Stimulated activated naive CD8-positive, alpha-beta T cell treated with anti-CD3 and anti-CD28 coated beads, Interleukin-15, amount 100 ng/mL, for 72 hours (primary cell): ENCODE data around the gene GET3.
A peak's percentile ranks its signal among the peaks of the same experiment; 100 is the strongest.

Experiments
- ATAC-seq: fragments of 150-1000 bp; cut with Tn5 transposase; 2 replicates; pipeline ENCODE4 v1.10.0; 2021; ENCODE audit warnings: mild to moderate bottlenecking, moderate library complexity
- DNase-seq, 2 donors: peaks; one replicate each; pipeline ENCODE4 v3.0.0; 2021 to 2022
- H3K27ac Mint-ChIP-seq, 2 donors: one replicate each; pipeline ENCODE4 v1.8.0; 2022; ENCODE audit warnings: mild to moderate bottlenecking in 2 of 2, mixed read lengths in 2 of 2, moderate library complexity in 2 of 2
- H3K27me3 Mint-ChIP-seq: one replicate; pipeline ENCODE4 v1.8.0; 2022; ENCODE audit warnings: mixed read lengths
- H3K4me1 Mint-ChIP-seq: one replicate; pipeline ENCODE4 v1.8.0; 2022; ENCODE audit warnings: mild to moderate bottlenecking, mixed read lengths
- H3K4me3 Mint-ChIP-seq, 2 donors: one replicate each; pipeline ENCODE4 v1.8.0; 2022; ENCODE audit warnings: mild to moderate bottlenecking in 2 of 2, mixed read lengths in 2 of 2, moderate library complexity in 1 of 2
- H3K9me3 Mint-ChIP-seq, 2 donors: one replicate each; pipeline ENCODE4 v1.8.0; 2022; ENCODE audit warnings: mixed read lengths in 2 of 2

The GET3 gene

DNA sequence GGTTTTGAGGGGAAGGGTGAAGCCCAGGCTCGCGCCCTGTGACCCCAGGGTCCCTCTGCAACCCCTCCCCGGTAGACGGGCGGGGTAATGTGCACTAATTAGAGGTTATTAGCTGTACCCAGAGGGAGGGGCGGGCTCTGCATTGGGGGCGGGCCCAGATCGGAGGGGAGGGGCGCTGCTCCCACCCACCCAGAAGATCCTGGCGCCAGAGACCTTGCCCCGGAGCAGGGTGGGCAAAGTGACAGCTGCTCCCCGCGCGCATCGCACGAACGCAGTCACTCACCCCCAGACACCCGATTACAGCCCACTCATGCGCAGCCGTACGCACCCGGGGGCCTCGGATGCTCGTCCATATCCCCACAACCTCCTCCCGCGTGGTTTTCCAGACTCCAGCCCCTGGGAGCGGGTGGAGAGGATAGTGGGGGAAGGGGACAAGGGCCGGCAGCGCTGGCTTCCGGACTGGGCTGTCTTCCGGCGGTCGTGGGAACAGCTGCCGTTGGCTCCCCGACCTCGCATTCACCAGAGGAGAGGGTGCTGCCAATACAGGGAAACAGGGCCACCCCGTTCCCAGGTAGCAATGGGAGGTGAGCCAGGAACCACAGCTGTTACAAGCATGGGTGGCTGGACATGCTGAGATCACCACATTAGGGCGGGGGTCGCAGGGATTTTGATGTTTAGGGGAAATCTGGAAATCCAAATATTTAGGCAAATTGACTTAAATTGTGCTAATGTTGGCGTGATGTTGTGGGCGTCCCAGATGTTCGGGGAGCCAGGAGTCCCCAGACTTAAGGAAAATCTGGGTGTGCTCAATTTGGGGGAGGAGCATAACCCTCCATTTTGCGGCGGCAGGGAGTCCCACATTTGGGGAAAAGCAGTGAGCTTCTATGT lies 41.0 kb downstream of the GET3 start:
- ATAC-seq (peak; percentile 22), DNase-seq (peak; percentile 59 to 69)
- H3K4me3 Mint-ChIP-seq, result peak overlapping the region; percentile 89 to 94
- peaks cover 58% of the 10 kb centered on the region for H3K4me1 Mint-ChIP-seq
- no peaks in the 10 kb centered on the region for H3K27me3 Mint-ChIP-seq
- H3K9me3 Mint-ChIP-seq, result no peaks in the 10 kb centered on the region
- peak overlapping the region; percentile 90 to 94 for H3K27ac Mint-ChIP-seq

DNA sequence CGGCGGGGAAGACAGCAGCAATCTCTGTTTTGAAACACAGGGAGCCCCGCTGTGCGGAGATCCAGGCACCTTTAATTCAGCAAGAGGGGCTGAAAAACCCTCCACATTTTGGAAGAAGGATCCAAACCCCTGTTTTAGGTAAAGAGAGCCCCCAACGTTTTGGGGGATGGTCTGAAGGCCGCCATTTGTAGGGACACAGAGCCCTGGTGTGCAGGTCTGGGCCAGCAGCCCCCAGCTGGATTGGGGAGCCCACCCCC lies 41.5 kb downstream of the GET3 start:
- Mint-ChIP-seq H3K4me3 (peak overlapping the region; percentile 89 to 94), H3K27me3 (no peaks in the 10 kb centered on the region), H3K4me1 (peaks cover 52% of the 10 kb centered on the region), H3K9me3 (no peaks in the 10 kb centered on the region), H3K27ac (peak overlapping the region in 1 of 2 donors; percentile 94)
- ATAC-seq, result no peak
- no peak for DNase-seq

DNA sequence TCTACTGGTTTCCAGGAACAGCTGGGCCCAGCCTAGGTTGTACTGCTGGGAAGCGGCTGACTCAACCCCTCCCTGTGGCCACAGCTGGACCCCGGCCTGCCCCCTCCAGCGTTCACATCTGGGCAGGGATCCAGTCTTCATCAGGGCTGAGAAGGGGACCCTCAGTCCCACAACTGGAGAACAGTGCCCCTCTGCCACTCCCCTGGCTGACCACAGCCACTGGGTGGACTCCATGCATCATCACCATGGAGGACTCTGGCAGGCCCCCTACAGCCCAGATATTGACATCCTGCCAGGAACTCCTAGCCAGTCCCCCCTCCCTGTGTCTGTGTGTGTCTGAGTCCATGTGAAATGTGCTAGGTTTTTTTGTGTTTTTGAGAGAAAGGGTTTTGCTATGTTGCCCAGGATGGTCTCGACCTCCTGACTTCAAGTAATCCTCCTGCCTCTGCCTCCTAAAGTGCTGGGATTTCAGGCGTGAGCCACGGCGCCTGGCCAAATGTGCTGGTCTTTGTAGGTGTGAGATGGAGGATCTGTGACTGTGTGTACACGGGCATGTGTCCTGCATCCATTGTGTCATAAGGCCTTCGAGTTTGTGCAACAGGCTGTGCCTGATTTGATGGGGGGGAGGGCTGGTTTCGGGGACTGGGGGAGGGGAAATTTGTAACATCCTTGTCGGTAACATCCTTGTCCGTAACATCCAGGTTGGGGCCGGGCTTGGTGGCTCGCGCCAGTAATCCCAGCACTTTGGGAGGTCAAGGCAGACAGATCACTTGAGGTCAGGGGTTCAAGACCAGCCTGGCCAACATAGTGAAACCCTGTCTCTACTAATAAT lies 42.1 kb downstream of the GET3 start:
- Mint-ChIP-seq H3K27me3 (no peaks in the 10 kb centered on the region), H3K9me3 (no peaks in the 10 kb centered on the region), H3K4me3 (peak overlapping the region; percentile 89 to 94), H3K4me1 (peaks cover 48% of the 10 kb centered on the region), H3K27ac (peak overlapping the region; percentile 6 to 23)
- no peak for DNase-seq
- ATAC-seq, result no peak

DNA sequence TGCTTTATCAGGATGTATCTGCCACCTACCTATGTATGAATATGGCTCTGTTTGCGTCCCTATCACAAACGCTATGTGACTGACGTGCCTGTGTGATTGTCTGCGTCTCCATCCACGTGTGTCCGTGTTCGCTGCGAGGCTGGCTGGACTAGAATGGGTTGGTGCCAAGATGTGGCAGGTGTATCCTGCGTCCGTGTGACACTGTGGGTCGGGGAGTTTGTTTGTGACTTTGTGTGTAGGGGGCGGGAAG lies 44.8 kb downstream of the GET3 start:
- peak overlapping the region; percentile 89 to 95 for H3K27ac Mint-ChIP-seq
- ATAC-seq, result no peak

DNA sequence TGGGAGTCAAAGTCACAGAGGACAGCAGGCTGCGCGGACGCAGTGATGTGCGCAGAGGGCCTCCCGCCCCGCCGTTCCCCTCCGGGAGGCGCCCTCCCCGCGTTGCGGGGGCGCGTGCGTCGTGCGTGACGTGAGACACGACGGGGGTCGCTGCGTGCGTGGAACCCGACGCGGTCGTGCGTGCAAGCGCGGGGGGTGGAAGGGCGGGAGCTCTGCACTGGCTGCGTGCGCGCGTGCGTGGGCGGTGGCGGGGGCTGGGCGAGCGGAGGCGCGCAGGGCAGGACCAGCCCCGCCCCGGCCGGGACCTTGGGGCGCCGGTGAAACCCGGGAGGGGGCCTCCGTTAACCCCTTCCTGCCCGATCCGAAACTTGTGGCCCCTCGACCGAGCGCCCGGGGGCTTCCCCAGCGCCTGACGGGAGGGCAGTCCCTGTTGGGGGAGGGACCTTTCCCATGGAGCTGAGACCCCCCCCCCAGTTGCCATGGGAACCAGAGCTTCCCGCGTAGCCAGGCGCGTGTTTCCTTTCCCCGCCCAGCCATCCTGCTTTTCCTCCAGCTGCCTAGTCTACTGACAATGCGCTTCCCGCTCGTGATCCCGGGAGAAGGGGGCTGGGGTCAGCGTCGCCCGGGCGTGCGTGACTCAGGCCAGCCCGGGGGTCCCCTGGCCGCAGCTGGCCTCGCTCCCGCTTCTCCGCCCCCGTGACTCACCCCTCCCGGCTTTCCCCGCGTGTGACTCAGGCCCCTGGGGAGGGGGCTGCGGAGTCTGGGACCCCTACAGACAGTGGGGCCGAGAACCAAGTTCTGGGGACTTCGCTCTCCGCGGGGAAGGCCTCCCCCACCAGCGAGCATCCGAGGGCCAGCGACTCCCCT lies 45.4 kb downstream of the GET3 start:
- Mint-ChIP-seq H3K4me1 (peaks cover 35% of the 10 kb centered on the region), H3K4me3 (peak overlapping the region; percentile 88 to 89), H3K9me3 (no peaks in the 10 kb centered on the region), H3K27ac (peak overlapping the region; percentile 90 to 95), H3K27me3 (no peaks in the 10 kb centered on the region)
- ATAC-seq (peak; percentile 70), DNase-seq (peak; percentile 95 to 97)

More for the DNA sequence above, 44.8 kb downstream of the GET3 start:
- Mint-ChIP-seq H3K4me3 (peak overlapping the region; percentile 88 to 89), H3K27me3 (no peaks in the 10 kb centered on the region), H3K4me1 (peaks cover 41% of the 10 kb centered on the region), H3K9me3 (no peaks in the 10 kb centered on the region)
- no peak for DNase-seq

DNA sequence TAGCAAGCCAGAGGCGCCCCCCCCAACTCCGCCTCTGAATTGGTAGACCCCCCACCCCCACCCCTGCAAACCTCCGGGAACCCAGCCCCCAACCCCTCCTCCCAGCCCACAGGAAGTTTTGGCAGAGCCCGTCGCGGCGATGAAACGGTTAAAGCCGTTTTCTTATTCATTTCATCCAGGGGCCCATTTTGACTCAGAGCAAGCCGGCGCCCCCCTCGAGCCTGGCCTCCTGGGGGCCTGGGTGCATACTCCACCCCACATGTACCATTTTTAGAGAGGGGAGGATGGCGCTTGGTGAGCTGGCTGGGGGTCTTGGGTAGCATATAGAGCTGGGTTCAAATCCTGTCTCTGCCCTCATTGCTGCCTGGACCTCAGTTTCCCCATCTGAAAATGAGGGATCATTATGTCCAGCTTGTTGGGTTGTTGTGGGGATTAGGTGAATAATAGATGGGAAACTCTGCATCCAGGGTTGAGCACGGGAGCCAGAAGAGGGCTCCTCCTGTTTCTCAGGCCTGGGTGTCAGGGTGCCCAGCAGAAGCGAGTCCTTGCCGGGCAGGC lies 46.1 kb downstream of the GET3 start:
- H3K4me1 Mint-ChIP-seq, result peaks cover 34% of the 10 kb centered on the region
- H3K27ac Mint-ChIP-seq, result peak overlapping the region; percentile 89 to 94
- peak; percentile 84 to 94 for DNase-seq
- no peaks in the 10 kb centered on the region for H3K9me3 Mint-ChIP-seq
- ATAC-seq, result peak; percentile 54
- no peaks in the 10 kb centered on the region for H3K27me3 Mint-ChIP-seq
- no peak overlapping the region for H3K4me3 Mint-ChIP-seq

DNA sequence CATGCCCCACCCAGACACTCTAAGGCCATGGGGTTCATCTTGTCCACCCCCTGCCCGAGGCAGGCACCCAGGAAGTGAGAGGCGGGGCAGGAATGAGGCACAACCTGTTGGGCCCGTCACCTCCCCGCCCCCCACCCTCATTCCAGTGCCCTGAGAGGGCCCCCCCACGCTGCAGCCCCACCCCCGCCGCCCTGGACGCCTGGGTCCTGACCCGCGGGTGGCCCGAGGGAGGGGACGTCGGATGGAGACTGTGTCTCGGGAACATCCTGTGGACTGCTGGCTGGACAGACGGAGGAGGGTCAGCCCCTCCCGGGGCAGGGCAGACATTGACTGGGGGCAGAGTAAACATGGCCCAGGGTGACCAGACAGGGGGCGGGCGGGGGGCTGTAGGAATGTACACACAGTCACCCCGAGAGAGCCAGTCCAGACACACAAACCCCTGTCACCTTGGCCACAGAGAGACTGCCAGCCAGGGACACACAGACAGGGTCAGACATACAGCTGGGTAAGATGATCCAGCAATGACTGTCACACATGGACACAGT lies 46.6 kb downstream of the GET3 start:
- ATAC-seq (peak; percentile 4), DNase-seq (peak in 1 of 2 donors; percentile 50)
- H3K27me3 Mint-ChIP-seq, result no peaks in the 10 kb centered on the region
- H3K9me3 Mint-ChIP-seq, result no peaks in the 10 kb centered on the region
- peaks cover 34% of the 10 kb centered on the region for H3K4me1 Mint-ChIP-seq
- H3K4me3 Mint-ChIP-seq, result no peak overlapping the region
- peak overlapping the region; percentile 89 to 94 for H3K27ac Mint-ChIP-seq

DNA sequence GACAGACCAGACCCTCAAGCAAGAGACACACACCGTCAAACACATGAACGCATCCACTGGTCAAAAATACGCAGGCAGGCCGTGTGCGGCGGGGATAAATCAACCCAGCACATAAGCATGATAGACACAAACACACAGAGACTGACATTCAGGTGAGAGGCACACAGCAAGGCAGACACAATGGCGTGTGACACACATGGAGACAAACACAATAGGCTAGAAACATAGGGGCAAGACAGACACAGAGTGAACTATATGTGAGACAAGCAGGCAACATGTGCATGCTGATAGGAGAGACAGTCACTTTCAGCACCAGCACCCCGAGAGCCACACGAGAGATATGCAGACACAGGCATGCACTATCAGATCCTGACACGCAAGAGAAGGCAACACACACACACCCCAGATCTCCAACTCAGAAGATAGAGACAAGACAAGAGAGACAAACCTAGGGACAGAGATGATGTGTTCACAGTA lies 47.1 kb downstream of the GET3 start:
- H3K27me3 Mint-ChIP-seq, result no peaks in the 10 kb centered on the region
- H3K27ac Mint-ChIP-seq, result no peak overlapping the region
- no peaks in the 10 kb centered on the region for H3K9me3 Mint-ChIP-seq
- peak in 1 of 2 donors; percentile 36 for DNase-seq
- ATAC-seq, result no peak
- no peak overlapping the region for H3K4me3 Mint-ChIP-seq
- peaks cover 33% of the 10 kb centered on the region for H3K4me1 Mint-ChIP-seq

DNA sequence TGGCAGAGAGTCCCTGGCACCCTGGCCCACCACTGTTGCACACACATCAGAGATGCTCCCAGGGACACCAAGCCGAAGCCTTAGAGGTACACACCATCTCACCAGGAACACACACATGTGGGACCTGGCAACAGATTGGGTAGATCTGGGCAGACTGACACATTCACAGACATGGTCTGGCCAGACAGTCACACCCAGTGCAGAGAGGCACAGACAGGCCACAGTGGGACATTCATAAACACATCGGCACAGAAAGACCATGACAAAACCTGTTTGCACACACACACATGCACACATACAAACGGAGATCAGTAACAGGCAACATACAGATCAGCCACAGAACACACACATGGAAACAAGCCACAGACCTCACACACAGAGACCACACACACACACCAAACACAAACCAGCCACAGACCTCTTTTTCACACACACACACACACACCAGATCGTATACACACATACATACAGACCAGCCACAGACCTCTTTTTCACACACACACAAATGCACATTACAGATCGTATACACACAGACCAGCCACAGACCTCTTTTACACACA lies 47.7 kb downstream of the GET3 start:
- ATAC-seq (peak; percentile 1), DNase-seq (peak in 1 of 2 donors; percentile 60)
- Mint-ChIP-seq H3K4me1 (peaks cover 28% of the 10 kb centered on the region), H3K27me3 (no peaks in the 10 kb centered on the region), H3K27ac (no peak overlapping the region), H3K4me3 (no peak overlapping the region), H3K9me3 (no peaks in the 10 kb centered on the region)

DNA sequence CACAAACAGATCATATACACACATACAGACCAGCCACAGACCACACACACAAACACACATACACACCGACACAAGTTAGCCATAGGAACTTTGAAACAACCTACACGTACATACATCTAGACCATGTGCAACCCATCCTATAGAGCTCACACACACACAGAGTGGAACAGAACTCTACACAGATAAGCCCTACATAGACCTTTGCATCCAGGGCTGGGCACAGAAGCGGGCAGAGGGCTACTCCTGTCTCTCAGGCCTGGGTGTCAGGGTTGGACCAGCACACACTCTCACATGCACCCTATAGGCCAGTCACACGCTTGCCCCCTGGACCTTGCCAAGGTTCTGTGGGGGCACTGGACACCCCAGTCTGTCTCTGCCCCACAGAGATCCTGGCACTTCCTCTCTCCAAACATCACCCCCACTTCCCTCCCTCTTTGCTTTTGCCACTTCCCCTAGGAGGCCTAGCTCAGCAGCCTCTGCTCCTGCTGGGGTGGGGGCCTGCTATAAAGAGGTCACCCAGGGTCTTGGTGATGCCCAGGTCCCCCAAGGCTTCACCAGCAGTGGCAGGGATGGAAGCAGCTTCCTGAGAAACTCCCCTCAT lies 48.2 kb downstream of the GET3 start:
- Mint-ChIP-seq H3K4me3 (no peak overlapping the region), H3K27me3 (no peaks in the 10 kb centered on the region), H3K9me3 (no peaks in the 10 kb centered on the region), H3K4me1 (peaks cover 25% of the 10 kb centered on the region), H3K27ac (no peak overlapping the region)
- ATAC-seq (no peak), DNase-seq (no peak)

DNA sequence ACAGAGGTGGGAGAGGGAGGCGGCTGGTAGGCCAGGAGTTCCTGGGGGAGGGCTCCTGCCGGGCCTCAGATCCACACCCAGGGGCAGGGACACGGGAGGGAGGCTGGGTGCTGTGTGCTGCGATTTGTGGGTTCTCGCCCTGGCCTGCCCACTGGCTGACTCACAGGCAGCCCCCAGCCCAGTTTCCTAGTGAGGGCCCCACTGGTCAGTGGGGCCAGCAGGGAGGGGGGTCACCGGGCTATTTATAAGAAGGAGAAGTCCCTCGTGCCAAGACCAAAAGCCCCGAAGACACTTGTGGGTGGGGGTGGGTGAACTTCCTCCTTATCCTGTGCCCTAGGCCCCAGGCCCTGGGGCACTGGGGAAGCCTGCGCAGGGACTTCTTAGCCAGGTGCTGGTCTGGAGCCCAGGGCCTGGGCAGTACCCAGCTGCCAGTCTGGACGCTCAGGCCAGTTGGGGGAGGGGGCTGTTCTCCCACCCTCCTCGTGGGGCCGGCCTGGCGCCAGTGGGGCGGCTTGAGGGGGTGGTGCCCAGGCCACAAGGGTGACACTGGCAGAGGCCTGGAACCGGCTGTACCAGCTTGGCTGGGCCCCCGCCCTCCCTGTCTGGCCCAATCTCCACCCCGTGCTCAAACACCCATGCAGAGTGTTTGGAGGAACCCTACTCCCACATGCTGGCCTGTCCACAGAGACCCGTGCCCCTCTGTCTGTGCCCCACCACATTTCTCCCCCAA lies 49.0 kb downstream of the GET3 start:
- ATAC-seq (no peak), DNase-seq (peak in 1 of 2 donors; percentile 25)
- Mint-ChIP-seq H3K9me3 (no peaks in the 10 kb centered on the region), H3K27ac (peak overlapping the region; percentile 7 to 86), H3K4me3 (peak overlapping the region in 1 of 2 donors; percentile 52), H3K27me3 (no peaks in the 10 kb centered on the region), H3K4me1 (peaks cover 24% of the 10 kb centered on the region)

DNA sequence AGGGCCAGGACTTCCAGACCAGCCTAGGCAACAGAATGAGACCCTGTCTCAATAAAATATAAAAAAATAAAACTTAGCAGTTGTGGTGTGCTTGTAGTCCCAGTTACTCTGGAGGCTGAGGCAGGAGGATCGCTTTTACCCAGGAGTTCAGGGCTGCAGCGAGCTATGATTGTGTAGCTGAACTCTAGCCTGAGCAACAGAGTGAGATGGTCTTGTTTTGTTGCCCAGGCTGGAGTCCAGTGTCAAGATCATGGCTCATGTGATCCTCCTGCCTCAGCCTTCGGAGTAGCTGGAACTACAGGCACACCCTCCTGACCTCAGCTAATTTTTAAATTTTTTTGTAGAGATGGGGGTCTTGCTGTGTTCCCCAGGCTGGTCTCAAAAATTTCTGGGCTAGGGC lies 49.7 kb downstream of the GET3 start:
- Mint-ChIP-seq H3K4me1 (peaks cover 18% of the 10 kb centered on the region), H3K9me3 (no peaks in the 10 kb centered on the region), H3K4me3 (peak overlapping the region in 1 of 2 donors; percentile 52), H3K27ac (peak overlapping the region in 1 of 2 donors; percentile 7), H3K27me3 (no peaks in the 10 kb centered on the region)
- ATAC-seq (no peak), DNase-seq (no peak)

DNA sequence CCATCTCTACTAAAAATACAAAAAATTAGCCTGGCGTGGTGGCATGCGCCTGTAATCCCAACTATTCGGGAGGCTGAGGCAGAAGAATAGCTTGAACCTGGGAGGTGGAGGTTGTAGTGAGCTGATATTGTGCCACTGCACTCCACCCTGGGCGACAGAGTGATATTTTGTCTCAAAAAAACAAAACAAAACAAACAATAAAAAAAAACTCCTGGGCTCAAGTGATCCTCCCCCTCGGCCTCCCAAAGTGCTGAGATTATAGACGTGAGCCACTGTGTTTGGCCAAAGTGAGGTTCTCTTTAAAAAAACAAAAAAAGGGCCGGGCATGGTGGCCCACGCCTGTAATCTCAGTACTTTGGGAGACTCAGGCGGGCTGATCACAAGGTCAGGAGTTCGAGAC lies 50.2 kb downstream of the GET3 start:
- no peaks in the 10 kb centered on the region for H3K27me3 Mint-ChIP-seq
- H3K4me1 Mint-ChIP-seq, result peaks cover 13% of the 10 kb centered on the region
- H3K27ac Mint-ChIP-seq, result no peak overlapping the region

More for the DNA sequence above, 50.2 kb downstream of the GET3 start:
- Mint-ChIP-seq H3K9me3 (no peaks in the 10 kb centered on the region), H3K4me3 (no peak overlapping the region)
- no peak for DNase-seq
- no peak for ATAC-seq
